T-helper 22 cell (primary cell): Measurements from ENCODE around the gene ADCY5.

ENCODE experiments used
- DNase-seq: peaks from one replicate; pipeline ENCODE4 v3.0.0-alpha.2; 2020; ENCODE audit warnings: low read depth

Gene ADCY5

GRCh38 chr3:123300583-123300982 is 148.3 kb downstream of the ADCY5 start:
- DNase-seq, result no peak

GRCh38 chr3:123300056-123300455 is 148.8 kb downstream of the ADCY5 start:
- no peak for DNase-seq

GRCh38 chr3:123299581-123299980 is 149.3 kb downstream of the ADCY5 start:
- DNase-seq, result no peak

GRCh38 chr3:123298903-123299302 is 150.0 kb downstream of the ADCY5 start:
- no peak for DNase-seq

GRCh38 chr3:123297627-123297899 is 151.3 kb downstream of the ADCY5 start:
- DNase-seq, result no peak

- DNase-seq, result no peak
Measured at GRCh38 chr3:123296836-123297626, 151.9 kb downstream of the ADCY5 start.

- no peak for DNase-seq
Measured at GRCh38 chr3:123296261-123296660, 152.6 kb downstream of the ADCY5 start.

GRCh38 chr3:123295901-123296250 is 153.0 kb downstream of the ADCY5 start:
- no peak for DNase-seq

- no peak for DNase-seq
Measured at GRCh38 chr3:123295171-123295900, 153.6 kb downstream of the ADCY5 start.

GRCh38 chr3:123294296-123294938 is 154.5 kb downstream of the ADCY5 start:
- no peak for DNase-seq

GRCh38 chr3:123292321-123293310 is 156.3 kb downstream of the ADCY5 start:
- no peak for DNase-seq

GRCh38 chr3:123291404-123291803 is 157.5 kb downstream of the ADCY5 start:
- no peak for DNase-seq

GRCh38 chr3:123290962-123291361 is 157.9 kb downstream of the ADCY5 start:
- no peak for DNase-seq

GRCh38 chr3:123290107-123290930 is 158.6 kb downstream of the ADCY5 start:
- no peak for DNase-seq

- no peak for DNase-seq
Measured at GRCh38 chr3:123289391-123290106, 159.3 kb downstream of the ADCY5 start.

GRCh38 chr3:123287962-123288302 is 161.0 kb downstream of the ADCY5 start:
- no peak for DNase-seq

GRCh38 chr3:123287051-123287961 is 161.6 kb downstream of the ADCY5 start:
- no peak for DNase-seq

- DNase-seq, result no peak
Measured at GRCh38 chr3:123286308-123287023, 162.4 kb downstream of the ADCY5 start.

- DNase-seq, result no peak
Measured at GRCh38 chr3:123285931-123286307, 163.0 kb downstream of the ADCY5 start.
